ENCODE measurements around the gene WDR41.
"Not testable (repeated sequence)": the region's sequence is repeated elsewhere in the genome, so short reads cannot be mapped to it uniquely, and the experiment has no call there.

The WDR41 gene

GRCh38 chr5:77398896-77399295 is 93.2 kb downstream of the WDR41 start:
- no peak for DNase-seq

GRCh38 chr5:77398458-77398857 is 93.7 kb downstream of the WDR41 start:
- DNase-seq = no peak

- DNase-seq = no peak
These were observed 94.3 kb downstream of the WDR41 start for GRCh38 chr5:77397686-77398292.

GRCh38 chr5:77396017-77396416 is 96.1 kb downstream of the WDR41 start:
- DNase-seq = no peak

GRCh38 chr5:77394064-77394715 is 97.9 kb downstream of the WDR41 start:
- DNase-seq = no peak

- DNase-seq = no peak
These were observed 100.8 kb downstream of the WDR41 start for GRCh38 chr5:77391240-77391765.

GRCh38 chr5:77390795-77391194 is 101.3 kb downstream of the WDR41 start:
- no peak for DNase-seq

- DNase-seq = no peak
These were observed 101.9 kb downstream of the WDR41 start for GRCh38 chr5:77390221-77390620.

- no peak for DNase-seq
These were observed 102.4 kb downstream of the WDR41 start for GRCh38 chr5:77389746-77390145.

GRCh38 chr5:77386340-77386739 is 105.8 kb downstream of the WDR41 start:
- not testable (repeated sequence) for DNase-seq

GRCh38 chr5:77383336-77383735 is 108.8 kb downstream of the WDR41 start:
- not testable (repeated sequence) for DNase-seq
